Measurements from ENCODE around the gene SFR1.
A peak's percentile ranks its signal among the peaks of the same experiment; 100 is the strongest.
"Not testable (repeated sequence)": the region's sequence is repeated elsewhere in the genome, so short reads cannot be mapped to it uniquely, and the experiment has no call there.

The SFR1 gene

DNA sequence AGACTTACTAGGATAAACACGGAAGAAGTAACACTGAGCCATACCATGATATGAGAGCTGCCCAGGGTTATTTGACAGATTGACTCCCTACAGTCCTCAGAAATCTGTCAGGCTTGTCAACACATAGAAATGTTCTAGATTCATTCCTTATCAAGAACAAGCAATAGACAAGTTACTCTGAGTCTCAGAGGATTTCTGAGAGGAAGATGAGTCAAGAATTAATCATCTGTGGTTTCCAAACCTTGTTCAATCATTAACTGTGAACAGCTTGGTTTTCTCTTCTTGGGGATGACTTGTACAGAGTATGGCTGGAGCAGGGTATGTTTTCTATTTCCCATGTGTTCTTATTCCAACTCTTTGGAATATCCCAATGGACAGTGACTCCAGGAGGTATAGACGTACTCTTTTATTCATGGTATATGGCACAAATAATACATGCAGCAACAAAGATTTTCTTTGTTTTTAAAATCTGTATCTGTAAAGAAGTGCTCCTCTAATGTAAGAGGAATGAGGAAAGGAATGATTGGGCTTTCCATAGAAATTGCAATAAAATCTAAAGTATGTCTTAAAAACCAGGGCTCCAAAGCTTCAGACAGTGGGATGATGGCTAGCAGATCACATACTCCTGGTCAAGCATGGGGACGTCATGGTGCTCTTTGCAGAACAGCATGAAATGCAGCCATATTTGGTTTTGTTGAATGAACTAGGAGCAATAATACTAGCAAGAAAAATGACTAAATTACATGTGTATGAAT is 11.9 kb upstream of the SFR1 start:
- DNase-seq: peak; percentile 45

DNA sequence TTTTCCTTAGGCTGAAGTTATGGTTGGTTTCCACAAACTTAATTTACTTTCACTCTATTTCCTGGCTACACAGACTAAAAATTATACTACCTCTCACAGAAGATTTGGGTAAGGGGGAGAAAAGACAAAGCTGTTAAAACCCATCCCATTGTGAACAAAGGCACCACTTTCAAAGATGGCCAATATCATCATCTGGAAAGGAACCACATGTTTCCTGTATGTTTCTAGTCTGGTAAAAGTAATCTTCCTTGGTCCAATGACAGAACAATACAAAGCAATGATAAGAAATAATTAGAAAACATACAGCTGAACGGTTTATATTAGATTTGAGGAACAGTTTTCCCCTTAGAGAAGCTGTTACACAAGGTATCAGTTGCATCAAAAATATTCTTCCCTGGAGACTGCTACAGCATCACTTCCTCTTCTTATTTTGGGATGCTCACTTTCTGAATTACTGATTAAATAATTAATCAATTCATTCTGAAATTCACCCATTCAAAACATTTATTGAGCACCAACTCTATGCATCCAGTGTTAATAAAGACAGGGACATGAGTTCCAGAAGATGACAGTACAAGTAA is 8.5 kb upstream of the SFR1 start:
- no peak for DNase-seq

DNA sequence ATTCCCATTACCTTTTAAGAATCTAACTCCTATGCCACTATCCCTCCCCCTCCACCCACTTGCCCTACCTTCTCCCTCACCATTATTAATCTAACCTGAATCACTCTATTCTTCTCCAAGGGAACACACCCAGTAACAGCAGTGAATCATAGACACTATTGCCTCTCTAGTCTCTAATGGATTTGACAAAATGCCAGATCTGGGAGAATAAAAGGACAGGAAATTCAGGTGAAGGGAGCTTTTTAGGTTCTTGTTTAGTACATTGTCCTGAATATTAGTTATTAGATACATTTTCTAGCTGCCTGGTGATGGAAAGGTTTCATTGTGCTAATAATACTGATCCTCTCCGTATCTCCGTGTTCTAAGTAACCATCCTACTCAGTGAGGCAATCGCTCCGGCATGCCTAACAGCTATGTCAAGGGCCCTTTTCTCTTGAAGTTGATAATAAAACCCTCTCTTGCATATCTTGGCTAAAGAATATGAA is 4.1 kb upstream of the SFR1 start:
- no peak for DNase-seq

DNA sequence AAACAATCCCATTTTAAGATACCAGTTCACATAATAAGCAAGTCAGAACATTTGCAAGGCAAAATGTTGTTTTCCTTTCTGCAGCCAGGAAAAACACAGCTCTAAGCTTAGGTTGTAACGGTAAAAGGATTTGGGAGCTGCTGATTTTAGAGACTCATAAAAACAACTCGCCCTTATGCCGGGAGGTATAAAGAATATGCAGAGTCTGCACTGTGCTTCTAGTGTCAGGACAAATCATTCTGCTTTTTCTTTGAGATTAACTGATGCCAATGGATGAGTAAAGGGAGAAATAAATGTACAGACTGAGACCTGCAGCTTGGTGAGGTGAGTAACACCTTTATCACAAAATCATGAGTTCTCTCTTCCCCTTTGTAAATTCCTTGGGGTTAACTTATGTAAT is 2.0 kb upstream of the SFR1 start:
- DNase-seq: no peak

DNA sequence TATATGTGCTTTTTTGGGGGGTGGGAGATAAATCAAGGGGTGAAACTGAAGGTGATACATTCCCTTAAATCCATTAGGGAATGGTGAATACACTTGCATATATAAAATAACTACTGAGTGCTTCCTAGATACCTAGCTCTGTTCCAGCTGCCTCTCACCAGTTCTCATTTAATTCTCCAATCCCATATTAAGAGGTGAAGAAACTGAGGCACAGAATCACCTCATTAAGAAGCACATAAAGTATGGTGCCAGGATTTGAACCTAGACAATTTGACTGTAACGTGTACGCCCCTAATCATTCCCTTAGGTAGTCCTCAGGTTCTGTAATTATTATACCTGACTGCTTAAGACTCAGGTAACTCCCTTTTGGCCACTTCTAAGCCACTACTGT is 1.5 kb upstream of the SFR1 start:
- DNase-seq: no peak

DNA sequence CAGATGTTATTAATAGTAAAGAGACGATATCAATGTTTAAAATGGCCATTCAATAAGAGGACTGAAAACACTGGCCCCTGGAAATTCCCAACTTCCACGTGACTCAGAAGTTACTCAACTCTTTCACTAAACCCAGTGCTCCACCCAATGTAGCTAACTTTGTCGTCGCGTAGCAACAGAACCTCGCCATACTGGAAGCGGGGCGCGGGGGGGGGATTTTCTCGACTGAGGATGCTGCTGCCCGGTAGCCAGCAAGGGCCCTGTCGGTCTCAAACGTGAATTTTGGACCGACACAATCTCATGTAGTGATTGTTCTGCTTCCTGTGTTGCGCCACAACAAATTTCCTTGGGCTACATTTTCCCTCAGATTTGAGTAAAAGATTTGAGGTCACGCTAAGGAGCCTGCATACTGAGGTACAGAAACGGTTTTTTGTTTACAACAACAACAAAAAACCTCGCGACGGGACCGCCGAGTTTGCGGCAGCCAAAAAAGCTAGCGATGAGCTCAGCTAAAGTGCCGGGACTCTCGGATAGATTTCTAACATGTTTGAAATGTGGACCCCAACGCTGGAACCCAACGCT is 977 bp upstream of the SFR1 start:
- peak; percentile 90 for DNase-seq

DNA sequence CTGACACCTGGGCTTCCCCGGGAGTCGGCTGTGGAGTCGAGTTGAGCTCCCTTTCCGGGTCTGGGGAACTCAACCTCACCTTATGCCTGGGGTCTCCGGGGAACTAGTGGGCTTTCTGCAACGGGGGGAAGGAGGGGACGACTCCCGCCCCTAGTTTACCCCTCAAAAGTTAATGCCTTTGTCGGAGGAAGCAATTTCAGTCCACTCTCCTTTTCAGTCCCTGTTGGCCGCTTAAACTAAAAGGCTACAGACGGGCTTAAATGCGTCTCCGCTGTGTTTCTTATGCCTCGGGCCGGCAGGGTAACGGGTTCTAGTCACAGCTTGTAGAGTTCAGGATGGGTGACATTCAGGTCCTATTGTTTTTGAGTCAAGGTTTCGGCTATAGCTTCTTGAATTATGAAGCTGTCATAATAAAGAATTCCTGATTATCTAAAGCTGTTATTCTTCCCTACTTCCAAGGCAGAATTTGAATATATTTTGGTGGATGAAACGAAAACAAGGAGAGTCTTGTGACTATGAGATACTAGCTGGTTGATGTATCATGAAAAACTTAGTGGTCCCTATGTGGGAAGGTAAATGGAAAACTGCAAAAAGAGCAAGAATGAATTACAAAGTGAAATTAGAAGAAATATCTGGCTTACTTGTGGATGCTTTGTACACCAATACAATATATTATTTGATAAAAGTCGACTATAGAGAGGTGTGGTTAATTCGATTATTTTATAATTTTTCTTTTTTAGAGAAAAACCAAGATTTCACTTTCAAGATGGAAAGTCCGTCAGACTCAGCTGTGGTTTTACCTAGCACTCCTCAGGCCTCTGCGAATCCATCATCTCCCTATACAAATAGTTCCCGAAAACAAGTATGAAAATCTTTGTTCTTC is 495 bp downstream of the SFR1 start:
- peak; percentile 56 for DNase-seq

DNA sequence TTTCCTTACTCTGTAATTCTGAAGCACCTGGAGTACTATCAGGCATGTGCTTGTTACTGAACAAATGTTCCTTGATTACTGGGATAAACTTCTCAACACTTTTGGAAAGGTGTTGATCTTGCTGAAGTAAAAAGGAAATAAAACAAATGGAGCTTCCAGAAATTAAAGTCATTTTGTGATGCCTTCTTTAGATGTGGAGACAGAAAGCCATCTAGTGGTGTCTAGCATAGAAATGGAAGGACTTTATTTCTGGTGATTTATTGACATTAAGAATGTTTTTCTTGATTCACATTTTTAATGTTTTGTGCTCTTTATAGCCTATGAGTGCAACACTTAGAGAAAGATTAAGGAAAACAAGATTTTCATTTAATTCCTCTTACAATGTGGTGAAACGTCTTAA is 1.4 kb downstream of the SFR1 start:
- DNase-seq: peak; percentile 62

DNA sequence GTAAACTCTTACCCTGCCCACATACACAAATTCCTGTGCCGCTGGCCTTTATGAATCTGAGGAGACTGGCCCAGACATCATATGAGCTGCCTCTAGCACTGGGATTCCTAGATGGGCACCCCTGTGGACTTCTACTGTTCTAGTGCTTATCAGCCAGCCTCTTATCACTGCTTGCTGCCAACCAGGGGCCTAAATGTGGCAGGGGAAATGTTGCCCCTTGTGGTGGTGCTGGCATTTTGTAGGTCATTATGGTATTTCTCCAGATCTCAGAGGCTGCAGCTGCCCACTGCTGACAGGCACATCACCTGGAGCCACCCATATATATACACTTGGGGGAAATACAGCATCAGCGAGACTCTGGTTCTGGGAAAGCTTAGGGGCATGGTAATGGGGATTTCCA is 5.4 kb downstream of the SFR1 start:
- peak; percentile 83 for DNase-seq

DNA sequence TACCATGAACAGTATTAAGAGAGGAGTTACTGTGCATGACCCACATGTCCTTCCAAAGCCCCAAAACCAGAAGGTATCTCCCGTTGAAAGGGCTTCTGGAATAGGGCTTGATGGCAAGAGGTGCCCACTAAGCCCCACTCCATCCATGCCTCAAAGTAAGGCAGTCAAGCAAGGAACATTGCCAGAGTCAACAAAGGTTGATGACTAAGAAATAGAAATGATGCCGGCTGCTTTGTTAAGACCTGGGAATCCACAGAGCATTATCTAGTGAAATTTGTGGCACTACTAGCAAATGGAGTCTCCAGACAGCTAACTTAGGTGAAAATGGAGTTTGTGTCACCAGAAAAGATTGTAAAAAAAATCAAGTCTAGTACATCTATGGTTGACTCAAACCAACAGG is 6.2 kb downstream of the SFR1 start:
- no peak for DNase-seq

DNA sequence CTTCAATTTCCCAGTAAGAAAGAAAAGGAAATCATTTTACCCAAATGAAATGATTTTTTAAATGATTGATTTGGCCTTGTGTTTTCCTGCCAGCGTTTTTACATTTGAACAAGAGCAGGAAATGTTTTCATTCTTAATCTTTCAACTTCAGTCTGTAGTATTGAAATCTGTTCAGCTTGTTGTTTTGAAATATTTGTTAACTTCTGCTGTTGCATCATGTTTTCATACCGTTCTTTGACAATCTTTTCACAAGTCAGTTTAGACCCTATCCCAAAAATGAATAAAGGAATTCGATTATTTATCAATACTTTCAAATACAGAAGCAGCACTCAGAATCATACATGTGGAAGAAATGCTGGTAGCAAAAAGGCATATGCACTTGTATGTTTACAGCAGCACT is 8.1 kb downstream of the SFR1 start:
- no peak for DNase-seq

DNA sequence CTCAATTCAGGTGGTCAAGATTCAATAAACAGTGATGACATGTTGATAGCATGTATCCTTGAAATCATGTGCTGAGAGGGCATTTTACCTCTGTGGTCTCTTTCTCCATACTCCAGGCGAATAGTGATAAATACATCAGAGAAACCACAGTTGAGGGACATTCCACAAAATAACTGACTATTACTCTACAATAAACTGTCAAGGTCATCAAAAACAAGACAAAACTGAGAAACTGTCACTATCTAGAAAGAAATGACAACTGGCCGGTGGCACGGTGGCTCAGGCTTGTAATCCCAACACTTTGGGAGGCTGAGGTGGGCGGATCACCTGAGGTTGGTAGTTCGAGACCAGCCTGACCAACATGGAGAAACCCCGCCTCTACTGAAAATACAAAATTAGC is 16.2 kb downstream of the SFR1 start:
- DNase-seq: no peak

DNA sequence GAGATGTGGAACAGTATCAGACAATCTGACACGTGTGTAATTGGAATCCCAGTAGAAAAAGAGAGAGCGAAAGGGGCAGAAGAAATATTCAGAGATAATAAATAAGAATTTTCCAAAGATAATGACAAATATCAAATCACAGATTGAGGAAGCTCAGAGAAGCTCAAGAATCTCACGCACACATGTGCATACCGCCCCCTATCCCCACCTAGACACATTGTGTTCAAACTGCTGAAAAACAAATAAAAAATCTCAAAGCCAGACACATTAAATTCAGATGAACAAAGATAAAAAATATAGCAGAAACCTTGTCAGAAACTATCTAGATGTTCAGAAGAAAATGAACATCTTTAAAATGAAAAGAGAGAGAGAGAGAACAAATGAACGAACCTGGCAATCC is 17.2 kb downstream of the SFR1 start:
- DNase-seq: peak; percentile 47

DNA sequence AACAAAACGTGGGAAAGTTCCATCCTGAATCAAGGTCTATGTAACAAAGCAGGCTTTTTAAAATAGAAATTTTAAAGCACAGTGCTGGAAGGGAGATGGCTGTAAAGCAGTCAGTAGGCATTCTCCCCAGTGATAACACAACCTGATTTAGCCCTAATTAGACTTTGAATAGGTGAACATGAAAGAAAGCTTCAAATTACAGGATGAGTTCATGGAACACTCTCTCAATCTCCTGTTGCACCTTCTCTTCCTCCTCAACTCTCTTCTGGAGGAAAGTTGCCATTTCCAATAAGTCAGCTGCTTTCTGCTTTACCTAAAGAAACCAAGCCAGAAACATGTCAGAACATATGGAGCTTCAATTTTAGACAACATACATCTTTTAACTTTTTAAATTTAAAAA is 20.1 kb downstream of the SFR1 start:
- DNase-seq: no peak

DNA sequence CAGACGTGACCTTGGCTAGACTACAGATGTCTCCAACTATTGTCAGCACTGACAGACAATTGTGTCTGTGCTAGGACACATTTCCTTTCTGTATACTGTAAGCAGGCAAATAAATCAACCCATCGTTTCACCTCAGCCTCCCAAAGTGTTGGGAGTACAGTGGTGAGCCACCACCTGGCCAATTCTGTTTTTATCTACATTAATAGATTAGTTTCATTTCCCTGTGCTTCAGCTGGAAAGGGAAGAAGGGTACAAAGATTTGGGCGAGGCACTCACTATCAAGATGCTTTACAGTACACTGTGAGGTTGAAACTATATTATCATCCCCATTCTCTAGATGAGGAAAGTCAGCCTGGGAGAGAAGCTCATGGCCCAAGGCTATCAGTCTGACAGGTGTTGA is 21.9 kb downstream of the SFR1 start:
- no peak for DNase-seq

DNA sequence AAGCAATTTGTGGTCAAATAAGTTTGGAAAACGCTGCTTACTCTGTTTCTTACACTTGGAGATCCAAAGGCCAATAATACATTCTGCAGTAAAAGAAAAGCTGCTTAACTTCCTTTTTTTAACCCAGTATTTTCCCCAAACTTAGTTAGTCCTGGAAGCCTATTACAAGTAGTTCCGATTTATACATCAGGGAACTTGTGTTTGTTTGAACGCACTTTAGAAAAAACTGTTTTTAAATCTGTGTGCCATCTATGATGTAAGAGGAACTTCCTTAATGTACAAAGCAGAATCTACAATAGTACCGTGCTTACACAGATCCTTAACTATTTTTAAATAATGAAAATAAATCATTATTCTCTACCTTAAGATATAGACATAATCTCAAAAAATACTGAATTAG is 23.0 kb downstream of the SFR1 start:
- peak; percentile 5 for DNase-seq

DNA sequence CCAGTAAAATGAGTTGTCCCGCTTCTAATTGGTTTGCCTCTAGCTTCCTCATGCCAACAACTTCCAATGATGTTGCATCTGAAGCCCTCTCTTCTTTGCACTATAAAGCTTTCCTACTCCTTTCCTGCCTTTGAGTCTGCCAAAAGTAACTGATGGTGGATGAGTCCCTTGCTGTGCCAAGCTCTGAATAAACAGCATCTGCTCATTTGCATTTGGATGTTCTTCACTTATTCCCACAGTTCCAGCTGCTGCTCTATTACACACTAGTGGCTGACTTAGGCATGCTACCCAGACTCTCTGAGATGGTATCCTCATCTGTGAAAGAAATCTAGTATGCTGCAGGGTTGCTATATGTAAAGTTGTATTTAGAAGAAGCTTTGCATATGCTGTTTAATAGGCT is 24.9 kb downstream of the SFR1 start:
- DNase-seq: no peak

DNA sequence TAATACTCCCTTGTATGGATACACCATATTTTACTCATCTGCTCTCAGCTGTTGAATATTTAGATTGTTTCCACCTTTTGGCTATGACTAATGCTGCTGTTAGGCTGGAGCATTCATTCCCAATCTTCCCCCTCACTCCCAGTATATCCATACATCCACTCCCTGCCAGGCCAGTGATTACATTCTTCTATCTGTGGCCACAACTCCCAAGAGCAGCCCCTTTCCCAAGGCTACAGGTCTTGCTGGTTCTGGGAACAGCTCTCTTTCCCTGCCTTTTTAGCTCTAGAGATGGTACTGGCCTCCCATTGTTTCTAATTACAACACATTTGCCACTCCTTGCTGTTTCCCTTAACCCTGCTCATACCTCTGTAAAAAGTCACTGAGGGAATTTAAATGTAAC is 28.2 kb downstream of the SFR1 start:
- DNase-seq: no peak

DNA sequence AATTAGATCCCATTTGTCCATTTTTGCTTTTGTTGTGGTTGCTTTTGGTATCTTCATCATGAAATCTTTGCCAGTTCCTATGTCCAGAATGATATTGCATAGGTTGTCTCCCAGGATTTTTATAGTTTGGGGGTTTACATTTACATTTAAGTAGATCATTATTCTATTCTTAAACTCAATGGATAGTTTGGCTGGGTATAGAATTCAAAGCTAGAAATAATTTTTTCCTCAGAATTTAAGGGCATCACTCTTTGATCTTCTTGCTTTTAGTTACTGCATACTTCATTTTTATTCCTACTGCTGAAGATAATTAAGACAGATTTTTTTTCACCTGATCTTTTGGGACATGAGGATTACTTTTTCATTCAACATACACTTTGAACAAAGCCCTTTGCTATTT is 29.8 kb downstream of the SFR1 start:
- no peak for DNase-seq

DNA sequence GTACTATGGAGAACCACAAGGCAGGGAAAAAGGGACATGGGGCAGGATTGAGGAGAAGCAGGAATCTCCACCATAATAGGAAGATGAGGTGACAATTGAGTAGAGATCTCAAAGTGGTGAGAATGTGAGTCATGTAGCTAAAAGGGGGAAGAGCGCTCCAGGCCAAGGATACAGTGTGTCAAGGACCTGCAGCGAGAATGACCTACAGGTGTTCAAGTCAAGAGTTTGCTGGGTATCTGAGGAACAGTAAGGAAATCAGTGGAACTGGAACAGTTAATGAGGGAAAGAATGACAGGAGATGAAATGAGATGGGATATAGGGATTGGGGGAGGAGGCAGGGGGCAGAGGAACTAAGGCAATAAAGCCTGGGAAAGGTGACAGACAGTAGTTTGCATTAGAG is 33.6 kb downstream of the SFR1 start:
- DNase-seq: no peak

DNA sequence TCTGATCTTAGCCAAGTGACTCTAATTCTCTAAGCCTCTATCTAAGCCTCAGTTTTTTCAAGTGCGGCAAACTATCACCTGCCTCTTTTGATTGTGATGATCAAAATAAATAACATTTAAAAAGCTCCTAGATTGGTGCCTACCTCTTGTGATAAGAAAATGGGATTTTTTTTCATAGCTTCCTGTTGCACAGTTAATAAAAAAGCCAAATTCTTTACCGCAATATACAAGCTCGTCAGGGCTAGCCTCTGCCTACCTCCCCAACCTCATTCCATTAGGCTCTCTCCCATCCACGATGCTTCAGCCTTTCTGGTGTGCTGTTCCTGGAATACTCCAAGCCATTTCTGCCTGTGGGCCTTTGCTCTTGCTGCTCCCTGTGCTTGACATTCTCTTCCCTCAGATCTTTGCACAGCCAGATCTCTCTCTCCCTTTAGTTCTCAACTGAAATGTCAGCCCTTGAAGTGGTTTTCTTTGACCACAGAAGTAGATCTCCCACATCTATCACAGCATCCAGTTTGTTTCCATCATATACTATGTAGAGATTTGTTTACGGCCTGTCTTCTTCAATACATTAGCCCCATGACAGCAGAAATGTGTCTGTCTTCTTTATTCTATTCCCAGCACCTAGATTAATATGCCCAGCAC is 48.8 kb downstream of the SFR1 start:
- DNase-seq: no peak

DNA sequence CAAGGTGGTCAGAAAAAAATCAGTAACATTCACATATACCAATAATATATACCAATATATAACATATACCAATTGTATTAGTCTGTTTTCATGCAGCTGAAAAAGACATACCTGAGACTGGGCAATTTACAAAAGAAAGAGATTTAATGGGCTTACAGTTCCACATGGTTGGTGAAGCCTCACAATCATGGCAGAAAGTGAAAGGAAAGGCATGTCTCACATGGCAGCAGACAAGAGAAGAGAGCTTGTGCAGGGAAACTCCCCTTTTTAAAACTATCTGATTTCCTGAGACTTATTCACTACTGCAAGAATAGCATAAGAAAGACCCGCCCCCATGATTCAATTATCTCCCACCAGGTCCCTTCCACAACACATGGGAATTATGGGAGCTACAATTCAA is 52.2 kb downstream of the SFR1 start:
- DNase-seq: not testable (repeated sequence)
